ENCODE data around the gene VAV2.

DNA sequence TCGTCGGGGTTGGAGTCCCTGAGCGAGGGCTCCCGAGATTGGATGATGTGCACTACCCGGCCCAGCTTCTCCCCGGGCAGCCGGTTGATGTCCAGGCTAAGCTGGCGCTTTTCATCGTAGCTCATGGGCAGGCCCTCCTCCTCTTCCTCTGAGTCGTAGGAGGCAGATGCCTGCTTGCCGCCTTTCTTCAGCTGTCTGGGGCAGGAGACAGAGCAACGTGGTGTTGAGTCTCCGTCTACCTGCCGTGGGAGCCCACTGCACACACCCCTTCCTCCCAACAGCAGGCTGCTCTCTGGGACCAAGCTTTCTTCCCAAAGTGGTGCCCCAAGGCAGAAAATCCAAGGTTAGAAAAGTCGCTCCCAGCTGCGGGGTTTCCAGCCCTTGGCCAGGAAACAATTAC, 44.0 kb upstream of the VAV2 start:
- TF ChIP-seq, protein P1, sequence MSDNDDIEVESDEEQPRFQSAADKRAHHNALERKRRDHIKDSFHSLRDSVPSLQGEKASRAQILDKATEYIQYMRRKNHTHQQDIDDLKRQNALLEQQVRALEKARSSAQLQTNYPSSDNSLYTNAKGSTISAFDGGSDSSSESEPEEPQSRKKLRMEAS (IDR thresholded peaks at IDR 0.05): no peak
- TF ChIP-seq FOXM1 (IDR thresholded peaks at IDR 0.05; ENCODE audit: borderline replicate concordance, low read depth) (no peak), YY1 (IDR thresholded peaks at IDR 0.05; ENCODE audit: low read depth) (no peak), CREB1 (IDR thresholded peaks at IDR 0.05; ENCODE audit: low read depth) (no peak), RAD21 (IDR thresholded peaks at IDR 0.05; ENCODE audit: low read depth) (no peak), EP300 (IDR thresholded peaks at IDR 0.05; ENCODE audit: borderline replicate concordance) (no peak)
